Effector memory CD8-positive, alpha-beta T cell (primary cell): ENCODE measurements around the gene KRT81.
"Not testable (repeated sequence)": the region's sequence is repeated elsewhere in the genome, so short reads cannot be mapped to it uniquely, and the experiment has no call there.

Source experiments
- ATAC-seq: fragments of 150-1000 bp; cut with Tn5 transposase; replicated peaks from 2 replicates; pipeline ENCODE4 v1.10.0; 2021; ENCODE audit warnings: mild to moderate bottlenecking, moderate library complexity
- DNase-seq, 3 experiments: peaks; one replicate each; pipeline ENCODE4 v3.0.0; 2021
- H3K27ac Mint-ChIP-seq, 2 donors: one replicate each; pipeline ENCODE4 v1.8.0; 2022; ENCODE audit warnings: mild to moderate bottlenecking in 2 of 2, mixed read lengths in 2 of 2, moderate library complexity in 2 of 2
- H3K27me3 Mint-ChIP-seq, 2 donors: one replicate each; pipeline ENCODE4 v1.8.0; 2022; ENCODE audit warnings: mixed read lengths in 2 of 2
- H3K36me3 Mint-ChIP-seq: one replicate; pipeline ENCODE4 v1.8.0; 2022; ENCODE audit warnings: mild to moderate bottlenecking, moderate library complexity, mixed read lengths; ENCODE audit not compliant: insufficient read depth
- H3K4me1 Mint-ChIP-seq, 2 donors: one replicate each; pipeline ENCODE4 v1.8.0; 2022; ENCODE audit warnings: low read depth in 2 of 2, mixed read lengths in 2 of 2
- H3K4me3 Mint-ChIP-seq, 2 donors: one replicate each; pipeline ENCODE4 v1.8.0; 2022; ENCODE audit warnings: mild to moderate bottlenecking in 2 of 2, mixed read lengths in 2 of 2, moderate library complexity in 2 of 2
- H3K9me3 Mint-ChIP-seq, 2 donors: one replicate each; pipeline ENCODE4 v1.8.0; 2022; ENCODE audit warnings: mixed read lengths in 2 of 2

The KRT81 gene

GRCh38 chr12:52247622-52248540 lies 43.5 kb downstream of the KRT81 start:
- H3K27ac Mint-ChIP-seq = peak overlapping the region in 1 of 2 donors; percentile 66
- no peak overlapping the region for H3K4me3 Mint-ChIP-seq
- H3K4me1 Mint-ChIP-seq = peaks cover 15 to 19% of the 10 kb centered on the region in 2 donors
- no peaks in the 10 kb centered on the region for H3K9me3 Mint-ChIP-seq
- no peaks in the 10 kb centered on the region for H3K36me3 Mint-ChIP-seq
- no peak for ATAC-seq
- H3K27me3 Mint-ChIP-seq = peaks cover 20 to 78% of the 10 kb centered on the region in 2 donors
- DNase-seq = no peak

GRCh38 chr12:52246720-52247621 lies 44.4 kb downstream of the KRT81 start:
- Mint-ChIP-seq H3K4me3 (no peak overlapping the region), H3K9me3 (no peaks in the 10 kb centered on the region), H3K4me1 (peaks cover 15 to 19% of the 10 kb centered on the region in 2 donors), H3K36me3 (no peaks in the 10 kb centered on the region), H3K27me3 (peaks cover 20 to 79% of the 10 kb centered on the region in 2 donors), H3K27ac (peak overlapping the region; percentile 17 to 66)
- ATAC-seq (no peak), DNase-seq (no peak)

DNA sequence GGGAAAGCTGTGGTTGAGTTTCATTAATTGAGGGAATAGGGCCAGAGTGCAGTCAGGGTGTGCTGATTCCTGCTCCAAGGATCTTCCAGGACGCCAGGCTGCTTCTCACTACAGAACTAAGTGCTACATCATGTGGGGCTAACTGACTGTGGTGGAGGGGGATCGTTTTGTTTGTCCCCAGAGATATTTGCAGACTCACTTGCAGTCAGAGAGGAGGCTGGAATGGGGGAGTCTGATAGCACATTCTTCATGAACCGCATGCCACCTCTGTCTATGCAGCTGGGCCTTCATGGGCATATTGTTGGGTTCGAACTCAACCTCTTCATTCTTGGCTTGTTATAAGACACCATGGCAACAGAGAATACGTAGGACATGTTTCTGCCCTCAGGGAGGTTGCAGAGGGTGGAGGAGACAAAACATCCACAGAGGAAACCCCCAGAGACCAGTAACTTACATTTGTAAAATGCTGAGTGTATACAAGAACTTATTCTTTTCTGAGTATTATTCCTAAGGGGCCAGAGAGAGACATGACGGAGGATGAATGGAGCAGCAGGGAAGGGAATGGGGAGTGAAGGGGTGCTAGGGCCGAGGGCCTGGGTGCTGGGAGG lies 45.3 kb downstream of the KRT81 start:
- Mint-ChIP-seq H3K27me3 (peaks cover 20 to 88% of the 10 kb centered on the region in 2 donors), H3K4me1 (peaks cover 12 to 19% of the 10 kb centered on the region in 2 donors), H3K4me3 (no peak overlapping the region), H3K9me3 (no peaks in the 10 kb centered on the region), H3K36me3 (no peaks in the 10 kb centered on the region), H3K27ac (peak overlapping the region in 1 of 2 donors; percentile 17)
- DNase-seq = no peak
- ATAC-seq = no peak

DNA sequence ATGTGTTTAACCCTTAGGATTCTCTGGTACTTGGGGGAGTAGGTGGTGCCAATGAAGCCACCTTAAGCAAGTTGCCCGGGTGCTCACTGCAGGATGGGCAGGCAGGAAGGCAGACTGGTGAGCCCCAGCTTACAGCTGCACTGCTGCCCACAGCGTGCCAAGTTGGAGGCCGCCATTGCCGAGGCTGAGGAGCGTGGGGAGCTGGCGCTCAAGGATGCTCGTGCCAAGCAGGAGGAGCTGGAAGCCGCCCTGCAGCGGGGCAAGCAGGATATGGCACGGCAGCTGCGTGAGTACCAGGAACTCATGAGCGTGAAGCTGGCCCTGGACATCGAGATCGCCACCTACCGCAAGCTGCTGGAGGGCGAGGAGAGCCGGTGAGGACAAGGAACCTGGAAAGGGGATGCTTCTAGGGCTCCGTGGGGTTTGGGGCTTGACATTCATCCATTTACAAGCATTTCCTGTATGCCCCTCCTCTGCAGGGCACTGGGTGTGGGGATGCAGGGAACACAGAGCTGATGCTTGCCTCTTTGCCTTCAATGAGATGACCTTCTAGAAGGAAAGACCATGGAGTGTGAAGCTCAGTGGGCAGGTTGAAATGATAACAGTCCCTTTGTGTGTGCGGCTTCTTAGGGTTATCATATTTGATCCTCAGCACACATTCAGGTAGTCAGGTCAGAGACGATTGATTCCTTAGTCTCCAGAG lies 45.9 kb downstream of the KRT81 start:
- Mint-ChIP-seq H3K4me3 (no peak overlapping the region), H3K27ac (peak overlapping the region; percentile 17 to 62), H3K36me3 (no peaks in the 10 kb centered on the region), H3K4me1 (peaks cover 12 to 19% of the 10 kb centered on the region in 2 donors), H3K27me3 (peaks cover 20 to 83% of the 10 kb centered on the region in 2 donors), H3K9me3 (no peaks in the 10 kb centered on the region)
- DNase-seq (no peak), ATAC-seq (no peak)

- Mint-ChIP-seq H3K36me3 (no peaks in the 10 kb centered on the region), H3K9me3 (no peaks in the 10 kb centered on the region), H3K27me3 (peaks cover 15 to 78% of the 10 kb centered on the region in 2 donors)
Observed at GRCh38 chr12:52244615-52244994, 46.7 kb downstream of the KRT81 start.

DNA sequence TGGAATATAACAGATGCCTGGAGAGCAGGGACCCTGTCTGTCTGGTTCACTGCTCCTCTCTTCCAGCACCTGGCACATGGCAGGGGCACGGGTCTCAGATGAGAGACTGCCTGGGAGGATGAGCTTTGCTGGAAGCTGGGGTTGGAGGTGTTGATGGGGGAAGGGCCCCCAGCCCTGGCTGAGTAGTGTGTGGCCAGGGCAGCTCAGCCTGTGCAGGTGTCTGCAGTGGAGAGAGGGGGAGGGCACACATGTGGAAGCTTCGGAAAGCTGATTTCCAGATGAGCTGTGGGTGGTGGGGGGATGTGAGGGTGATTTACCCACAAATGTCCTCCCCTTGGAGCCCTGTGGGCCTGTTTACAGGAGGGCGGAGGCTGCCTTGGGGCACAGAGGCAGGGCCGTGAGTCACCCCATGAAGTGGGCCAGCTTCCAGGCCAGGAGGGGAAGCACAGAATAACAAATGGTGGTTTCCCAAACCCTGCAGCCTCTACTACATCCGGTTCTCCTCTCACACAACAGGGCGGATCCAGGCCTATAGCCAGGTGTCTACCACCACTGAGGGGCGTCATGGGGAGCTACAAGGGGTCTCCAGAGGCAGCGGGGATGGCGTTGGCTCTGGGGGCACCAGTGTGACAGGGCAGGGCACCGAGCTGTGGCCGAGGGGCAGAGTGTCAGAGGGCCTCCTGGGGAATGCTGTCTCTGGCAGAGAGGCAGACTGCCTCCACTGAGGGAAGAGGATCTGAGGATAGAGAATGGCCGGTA lies 47.3 kb downstream of the KRT81 start:
- H3K36me3 Mint-ChIP-seq = no peaks in the 10 kb centered on the region
- H3K27ac Mint-ChIP-seq = peak overlapping the region; percentile 62 to 91
- H3K9me3 Mint-ChIP-seq = no peaks in the 10 kb centered on the region
- H3K27me3 Mint-ChIP-seq = peaks cover 9 to 78% of the 10 kb centered on the region in 2 donors
- DNase-seq (peak; percentile 7 to 23 (median 15)), ATAC-seq (peak; percentile 93)
- peaks cover 12% of the 10 kb centered on the region in 2 donors for H3K4me1 Mint-ChIP-seq
- peak overlapping the region in 1 of 2 donors; percentile 18 for H3K4me3 Mint-ChIP-seq

More at GRCh38 chr12:52244615-52244994, 46.7 kb downstream of the KRT81 start:
- H3K4me3 Mint-ChIP-seq = peak overlapping the region in 1 of 2 donors; percentile 18
- ATAC-seq (no peak), DNase-seq (no peak)
- H3K4me1 Mint-ChIP-seq = peaks cover 12 to 14% of the 10 kb centered on the region in 2 donors
- peak overlapping the region; percentile 62 to 91 for H3K27ac Mint-ChIP-seq

GRCh38 chr12:52243259-52243855 lies 48.0 kb downstream of the KRT81 start:
- ATAC-seq (no peak), DNase-seq (no peak)
- Mint-ChIP-seq H3K4me1 (peaks cover 12% of the 10 kb centered on the region in 2 donors), H3K27me3 (peaks cover 6 to 77% of the 10 kb centered on the region in 2 donors), H3K9me3 (no peaks in the 10 kb centered on the region), H3K4me3 (no peak overlapping the region), H3K27ac (peak overlapping the region; percentile 62 to 91), H3K36me3 (no peaks in the 10 kb centered on the region)

GRCh38 chr12:52242442-52243258 lies 48.7 kb downstream of the KRT81 start:
- DNase-seq = no peak
- peaks cover under 1 to 70% of the 10 kb centered on the region in 2 donors for H3K27me3 Mint-ChIP-seq
- no peaks in the 10 kb centered on the region for H3K36me3 Mint-ChIP-seq
- no peak for ATAC-seq
- peaks cover 12% of the 10 kb centered on the region in 2 donors for H3K4me1 Mint-ChIP-seq
- H3K4me3 Mint-ChIP-seq = no peak overlapping the region
- peak overlapping the region in 1 of 2 donors; percentile 35 for H3K27ac Mint-ChIP-seq
- H3K9me3 Mint-ChIP-seq = no peaks in the 10 kb centered on the region

- no peaks in the 10 kb centered on the region for H3K9me3 Mint-ChIP-seq
- ATAC-seq (no peak), DNase-seq (no peak)
- peaks cover 12% of the 10 kb centered on the region in 2 donors for H3K4me1 Mint-ChIP-seq
- H3K27ac Mint-ChIP-seq = no peak overlapping the region
- H3K4me3 Mint-ChIP-seq = no peak overlapping the region
- no peaks in the 10 kb centered on the region for H3K36me3 Mint-ChIP-seq
- peaks cover 0 to 59% of the 10 kb centered on the region in 2 donors for H3K27me3 Mint-ChIP-seq
Observed at GRCh38 chr12:52241205-52241842, 50.0 kb downstream of the KRT81 start.

DNA sequence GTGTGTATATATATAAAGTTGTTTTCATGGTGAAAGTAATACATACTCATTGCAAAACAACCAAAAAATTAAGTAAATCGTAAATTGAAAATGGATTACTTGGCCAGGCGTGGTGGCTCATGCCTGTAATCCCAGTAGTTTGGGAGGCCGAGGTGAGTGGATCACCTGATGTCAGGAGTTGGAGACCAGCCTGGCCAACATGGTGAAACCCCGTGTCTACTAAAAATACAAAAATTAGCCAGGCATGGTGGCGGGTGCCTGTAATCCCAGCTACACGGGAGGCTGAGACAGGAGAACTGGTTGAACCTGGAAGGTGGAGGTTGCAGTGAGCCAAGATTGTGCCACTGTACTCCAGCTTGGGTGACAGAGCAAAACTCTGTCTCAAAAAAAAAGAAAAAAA lies 51.1 kb downstream of the KRT81 start:
- ATAC-seq, H3K27ac Mint-ChIP-seq, H3K4me3 Mint-ChIP-seq, DNase-seq, H3K9me3 Mint-ChIP-seq, H3K36me3 Mint-ChIP-seq: not testable (repeated sequence)
- Mint-ChIP-seq H3K27me3 (peaks cover 6 to 56% of the 10 kb centered on the region in 2 donors), H3K4me1 (peaks cover 12% of the 10 kb centered on the region in 2 donors)

- DNase-seq = no peak
- no peaks in the 10 kb centered on the region for H3K9me3 Mint-ChIP-seq
- no peak overlapping the region for H3K27ac Mint-ChIP-seq
- peaks cover 12% of the 10 kb centered on the region in 2 donors for H3K4me1 Mint-ChIP-seq
- H3K36me3 Mint-ChIP-seq = no peaks in the 10 kb centered on the region
- H3K27me3 Mint-ChIP-seq = peaks cover 7 to 56% of the 10 kb centered on the region in 2 donors
- ATAC-seq = no peak
- no peak overlapping the region for H3K4me3 Mint-ChIP-seq
Observed at GRCh38 chr12:52239767-52240166, 51.6 kb downstream of the KRT81 start.
